PC-3 (cell line): ENCODE data around the gene EFNA5. TPM values are rescaled to one million over a fixed set of nuclear protein-coding genes. Genes with fewer than 3 reads are reported as not detected.

ENCODE experiments used
- ATAC-seq: fragments of 200-7000 bp; cut with Tn5 transposase; 2 replicates; pipeline ENCODE4 v1.9.1; 2020; ENCODE audit warnings: mild to moderate bottlenecking, moderate library complexity
- BruUV-seq: library from RNA; stranded (reverse); fragments of 400-500 nt; replicated peaks from 2 replicates; lab custom pipeline; 2021; lab: Mats Ljungman, UMichigan
- CTCF ChIA-PET: fragments of 300-600 bp; sonication (Branson Sonifier 250); formaldehyde crosslinking; loops from one replicate; lab custom pipeline; 2022; ENCODE audit warnings: antibody characterized with exemption; lab: Charles Lee
- POLR2A ChIA-PET: fragments of 300-600 bp; sonication (Branson Sonifier 250); formaldehyde crosslinking; loops from one replicate; lab custom pipeline; 2022; ENCODE audit warnings: antibody characterized with exemption; ENCODE audit not compliant: unreplicated experiment; lab: Charles Lee
- DNase-seq: peaks from one replicate; pipeline ENCODE4 v3.0.0-alpha.2; 2015
- H2AFZ ChIP-seq: fragments of 300-600 bp; sonication (generic); 2 replicates; pipeline ENCODE4 v1.6.0; 2016; ENCODE audit warnings: antibody characterized with exemption, low read length
- H3F3A ChIP-seq: fragments of 300-600 bp; sonication (generic); one replicate; pipeline ENCODE4 v1.6.0; 2017; ENCODE audit warnings: antibody characterized with exemption, low read length, control low read depth, mild to moderate bottlenecking; ENCODE audit not compliant: unreplicated experiment
- H3K27ac ChIP-seq: fragments of 300-600 bp; sonication (generic); 2 replicates; pipeline ENCODE4 v1.5.1; 2016; ENCODE audit warnings: mild to moderate bottlenecking, low read length
- H3K27me3 ChIP-seq: fragments of 300-600 bp; sonication (generic); 2 replicates; pipeline ENCODE4 v1.6.1; 2016; ENCODE audit warnings: low read length, mixed read lengths
- H3K36me3 ChIP-seq: fragments of 300-600 bp; sonication (generic); 2 replicates; pipeline ENCODE4 v1.6.1; 2016; ENCODE audit warnings: low read depth, mixed run types, low read length, mixed read lengths
- H3K4me1 ChIP-seq: fragments of 300-600 bp; sonication (generic); 2 replicates; pipeline ENCODE4 v1.5.1; 2016; ENCODE audit warnings: low read length; ENCODE audit not compliant: insufficient read depth
- H3K4me2 ChIP-seq: fragments of 300-600 bp; sonication (generic); 2 replicates; pipeline ENCODE4 v1.6.0; 2016; ENCODE audit warnings: low read length
- H3K4me3 ChIP-seq: fragments of 300-600 bp; sonication (generic); 2 replicates; pipeline ENCODE4 v1.5.1; 2016; ENCODE audit warnings: mild to moderate bottlenecking, low read length, mixed read lengths
- H3K79me2 ChIP-seq: fragments of 300-600 bp; sonication (generic); 2 replicates; pipeline ENCODE4 v1.6.1; 2017; ENCODE audit warnings: low read length, mixed read lengths
- H3K9ac ChIP-seq: fragments of 300-600 bp; sonication (generic); 2 replicates; pipeline ENCODE4 v1.6.0; 2016; ENCODE audit warnings: mild to moderate bottlenecking, low read length
- H3K9me2 ChIP-seq: fragments of 300-600 bp; sonication (generic); replicated peaks from 2 replicates; pipeline ENCODE4 v1.6.1; 2016; ENCODE audit warnings: mixed run types, low read length, mixed read lengths
- H3K9me3 ChIP-seq: fragments of 300-600 bp; sonication (generic); 2 replicates; pipeline ENCODE4 v1.6.1; 2016; ENCODE audit warnings: low read length, mixed read lengths
- H4K20me1 ChIP-seq: fragments of 300-600 bp; sonication (generic); 2 replicates; pipeline ENCODE4 v1.6.1; 2016; ENCODE audit warnings: low read length, mixed read lengths
- CTCF ChIP-seq: fragments of 300-600 bp; sonication (generic); conservative IDR thresholded peaks from 2 replicates; pipeline ENCODE4 v1.5.1; 2017; ENCODE audit warnings: antibody characterized with exemption, low read depth, mild to moderate bottlenecking, low read length
- EZH2 ChIP-seq: fragments of 300-600 bp; sonication (generic); IDR thresholded peaks from one replicate; pipeline ENCODE4 v1.6.1; 2017; ENCODE audit warnings: antibody characterized with exemption, mild to moderate bottlenecking, low read length; ENCODE audit not compliant: unreplicated experiment
- EZH2phosphoT487 ChIP-seq: fragments of 300-600 bp; sonication (generic); IDR thresholded peaks from 2 replicates; pipeline ENCODE4 v1.6.1; 2018; ENCODE audit warnings: mild to moderate bottlenecking, antibody characterized with exemption, low read length, borderline replicate concordance
- intact Hi-C: fragments of 100-400 bp; cut with micrococcal nuclease; formaldehyde crosslinking; loops from 2 replicates; pipeline ENCODE4 v1.9.0; 2023
- total RNA-seq: library from RNA; depleted of rRNA; stranded (reverse); fragments of >200 nt; gene quantifications from 2 replicates; pipeline ENCODE4 v1.2.3, GENCODE V29; 2014

Gene EFNA5
- total RNA-seq, 1 experiment from 2014 or later: 5.4 TPM

GRCh38 chr5:107377277-107377609, 293.5 kb downstream of the EFNA5 start:
- no peaks in the 10 kb centered on the region for H4K20me1 ChIP-seq
- no peak overlapping the region for H3K9ac ChIP-seq
- H3K9me3 ChIP-seq: no peaks in the 10 kb centered on the region
- ChIA-PET POLR2A (no interaction called here), CTCF (no interaction called here)
- no peaks in the 10 kb centered on the region for H3K79me2 ChIP-seq
- DNase-seq: no peak
- H3K27ac ChIP-seq: no peak overlapping the region
- ATAC-seq: no peak
- no peak overlapping the region for H3K4me2 ChIP-seq
- no peaks in the 10 kb centered on the region for H3F3A ChIP-seq
- no peaks in the 10 kb centered on the region for H3K36me3 ChIP-seq
- peaks cover 26% of the 10 kb centered on the region for H3K4me1 ChIP-seq
- no peaks in the 10 kb centered on the region for H3K27me3 ChIP-seq
- no peaks in the 10 kb centered on the region for H3K9me2 ChIP-seq
- no TSS peak for BruUV-seq
- H2AFZ ChIP-seq: no peak overlapping the region
- H3K4me3 ChIP-seq: no peak overlapping the region
- intact Hi-C loops: no loop called here
- no peak for TF ChIP-seq EZH2
- TF ChIP-seq EZH2phosphoT487: no peak
- no peak for TF ChIP-seq CTCF

GRCh38 chr5:107376546-107377276, 294.0 kb downstream of the EFNA5 start:
- Histone ChIP-seq H3F3A (no peaks in the 10 kb centered on the region), H3K79me2 (no peaks in the 10 kb centered on the region), H3K9me2 (no peaks in the 10 kb centered on the region), H3K9me3 (no peaks in the 10 kb centered on the region), H3K9ac (no peak overlapping the region), H2AFZ (no peak overlapping the region), H3K27me3 (no peaks in the 10 kb centered on the region), H3K27ac (no peak overlapping the region), H3K4me3 (no peak overlapping the region), H3K4me1 (peaks cover 20% of the 10 kb centered on the region), H4K20me1 (no peaks in the 10 kb centered on the region), H3K4me2 (no peak overlapping the region), H3K36me3 (no peaks in the 10 kb centered on the region)
- TF ChIP-seq EZH2phosphoT487: no peak
- TF ChIP-seq EZH2: no peak
- TF ChIP-seq CTCF: no peak
- no peak for DNase-seq
- intact Hi-C loops: no loop called here
- POLR2A ChIA-PET: no interaction called here
- no TSS peak for BruUV-seq
- no peak for ATAC-seq
- CTCF ChIA-PET: no interaction called here

- BruUV-seq: no TSS peak
- Histone ChIP-seq H3K27me3 (no peaks in the 10 kb centered on the region), H3K9me2 (no peaks in the 10 kb centered on the region), H3K4me3 (no peak overlapping the region), H3K79me2 (no peaks in the 10 kb centered on the region), H3K27ac (no peak overlapping the region), H3K4me1 (0 out of 2 replicates have a peak, but pooled peaks cover 5% of the 10 kb centered on the region), H2AFZ (no peak overlapping the region), H3K36me3 (no peaks in the 10 kb centered on the region), H3K9ac (no peak overlapping the region), H3K4me2 (no peak overlapping the region), H4K20me1 (no peaks in the 10 kb centered on the region), H3F3A (no peaks in the 10 kb centered on the region), H3K9me3 (no peaks in the 10 kb centered on the region)
- no peak for ATAC-seq
- DNase-seq: no peak
- CTCF ChIA-PET: no interaction called here
- TF ChIP-seq CTCF (no peak), EZH2phosphoT487 (no peak), EZH2 (no peak)
- intact Hi-C loops: no loop called here
- POLR2A ChIA-PET: no interaction called here
Observed at GRCh38 chr5:107373549-107374263, 297.0 kb downstream of the EFNA5 start.
